GM12865 (cell line): ENCODE data around the gene DR1.
"Not testable (repeated sequence)": the region's sequence is repeated elsewhere in the genome, so short reads cannot be mapped to it uniquely, and the experiment has no call there.

ENCODE experiments used
- DNase-seq: peaks from one replicate; pipeline ENCODE4 v3.0.0; 2010; ENCODE audit warnings: low read depth
- H3K4me3 ChIP-seq: 2 replicates; pipeline ENCODE4 v1.5.1; 2011; ENCODE audit warnings: mild to moderate bottlenecking, low read depth, low read length, control low read depth
- CTCF ChIP-seq: IDR thresholded peaks from 2 replicates; pipeline ENCODE4 v1.5.1; 2011; ENCODE audit warnings: low read length, control low read depth, low read depth, inconsistent platforms; ENCODE audit not compliant: insufficient read depth; ENCODE audit errors: missing control alignments

Gene DR1

GRCh38 chr1:93369734-93370133, 24.0 kb downstream of the DR1 start:
- no peak for TF ChIP-seq CTCF
- no peak for DNase-seq
- no peak overlapping the region for H3K4me3 ChIP-seq

- no peak for DNase-seq
- no peak for TF ChIP-seq CTCF
Measured at GRCh38 chr1:93374334-93375106, 28.8 kb downstream of the DR1 start.

GRCh38 chr1:93384656-93385055, 38.9 kb downstream of the DR1 start:
- H3K4me3 ChIP-seq, result no peak overlapping the region
- DNase-seq, result no peak
- TF ChIP-seq CTCF, result no peak

More at GRCh38 chr1:93374334-93375106, 28.8 kb downstream of the DR1 start:
- no peak overlapping the region for H3K4me3 ChIP-seq

- not testable (repeated sequence) for DNase-seq, H3K4me3 ChIP-seq
Measured at GRCh38 chr1:93386268-93386667, 40.6 kb downstream of the DR1 start.

- no peak overlapping the region for H3K4me3 ChIP-seq
- DNase-seq, result no peak
- no peak for TF ChIP-seq CTCF
Measured at GRCh38 chr1:93394514-93394913, 48.8 kb downstream of the DR1 start.

GRCh38 chr1:93395195-93395594, 49.5 kb downstream of the DR1 start:
- no peak for TF ChIP-seq CTCF
- no peak overlapping the region for H3K4me3 ChIP-seq
- DNase-seq, result no peak

GRCh38 chr1:93399781-93400180, 54.1 kb downstream of the DR1 start:
- DNase-seq, result no peak

More at GRCh38 chr1:93399781-93400180, 54.1 kb downstream of the DR1 start:
- H3K4me3 ChIP-seq, result no peak overlapping the region
- no peak for TF ChIP-seq CTCF
